SU-DHL-6 (cell line): ENCODE data around the gene LY9.

ENCODE experiments used
- H2AFZ ChIP-seq: fragments of 200-600 bp; sonication (generic); 2 replicates; pipeline ENCODE4 v1.6.1; 2014; ENCODE audit warnings: low read depth, mild to moderate bottlenecking, moderate library complexity, mixed read lengths, antibody characterized with exemption, low read length; ENCODE audit not compliant: severe bottlenecking
- H3F3A ChIP-seq: fragments of 200-600 bp; shearing (Covaris generic); 2 replicates; pipeline ENCODE4 v1.6.0; 2016; ENCODE audit warnings: antibody characterized with exemption, mild to moderate bottlenecking; ENCODE audit not compliant: insufficient read depth
- H3K27ac ChIP-seq: fragments of 200-600 bp; sonication (generic); 2 replicates; pipeline ENCODE4 v1.5.1; 2016; ENCODE audit warnings: low read depth, mild to moderate bottlenecking, low read length, moderate library complexity, mixed read lengths
- H3K27me3 ChIP-seq: fragments of 200-600 bp; sonication (generic), shearing (Covaris generic); 2 replicates; pipeline ENCODE4 v1.6.0; 2014; ENCODE audit warnings: mild to moderate bottlenecking, low read length
- H3K36me3 ChIP-seq: fragments of 200-600 bp; sonication (generic); 2 replicates; pipeline ENCODE4 v1.6.1; 2014; ENCODE audit warnings: mild to moderate bottlenecking, low read length, mixed read lengths
- H3K4me2 ChIP-seq: fragments of 300-600, 200-600 bp; shearing (Covaris generic), sonication (generic); 2 replicates; pipeline ENCODE4 v1.6.0; 2014; ENCODE audit warnings: low read length, low read depth, mild to moderate bottlenecking; ENCODE audit not compliant: poor library complexity, severe bottlenecking
- H3K4me3 ChIP-seq: fragments of 200-600 bp; sonication (generic); 2 replicates; pipeline ENCODE4 v1.5.1; 2014; ENCODE audit warnings: antibody characterized with exemption, low read length, mild to moderate bottlenecking, mixed read lengths; ENCODE audit not compliant: insufficient read depth, poor library complexity, severe bottlenecking
- H3K79me2 ChIP-seq: fragments of 200-600 bp; sonication (generic); 2 replicates; pipeline ENCODE4 v1.6.1; 2014; ENCODE audit warnings: mild to moderate bottlenecking, low read length, moderate library complexity; ENCODE audit not compliant: insufficient read depth
- H3K9ac ChIP-seq: fragments of 200-600 bp; sonication (generic); 2 replicates; pipeline ENCODE4 v1.7.0; 2014; ENCODE audit warnings: mild to moderate bottlenecking, low read length
- H3K9me2 ChIP-seq: fragments of 200-600 bp; sonication (generic); replicated peaks from 2 replicates; pipeline ENCODE4 v1.6.1; 2014; ENCODE audit warnings: low read length; ENCODE audit not compliant: insufficient read depth
- H3K9me3 ChIP-seq: fragments of 200-600 bp; sonication (generic); 2 replicates; pipeline ENCODE4 v1.6.1; 2014; ENCODE audit warnings: low read length, mixed read lengths; ENCODE audit not compliant: insufficient read depth
- H4K20me1 ChIP-seq: fragments of 200-600 bp; sonication (generic); 2 replicates; pipeline ENCODE4 v1.6.1; 2014; ENCODE audit warnings: low read depth, mild to moderate bottlenecking, antibody characterized with exemption, low read length, moderate library complexity, mixed read lengths
- CTCF ChIP-seq: fragments of 200-600 bp; sonication (generic); IDR thresholded peaks from one replicate; pipeline ENCODE4 v1.5.1; 2017; ENCODE audit warnings: antibody characterized with exemption, mild to moderate bottlenecking, low read length, moderate library complexity; ENCODE audit not compliant: insufficient read depth, poor library complexity, severe bottlenecking
- EZH2phosphoT487 ChIP-seq: fragments of 200-600 bp; sonication (generic), shearing (Covaris generic); conservative IDR thresholded peaks from 2 replicates; pipeline ENCODE4 v1.6.1; 2018; ENCODE audit warnings: mild to moderate bottlenecking, antibody characterized with exemption, low read length, moderate library complexity, mixed read lengths

The LY9 gene

GRCh38 chr1:160830321-160831153, 34.6 kb downstream of the LY9 start:
- no peaks in the 10 kb centered on the region for H3F3A ChIP-seq
- H3K9ac ChIP-seq = no peak overlapping the region
- H3K4me3 ChIP-seq = no peak overlapping the region
- H3K9me3 ChIP-seq = no peaks in the 10 kb centered on the region
- TF ChIP-seq EZH2phosphoT487 = no peak
- TF ChIP-seq CTCF = peak; percentile 81
- H3K4me2 ChIP-seq = no peak overlapping the region
- no peaks in the 10 kb centered on the region for H3K36me3 ChIP-seq
- no peak overlapping the region for H2AFZ ChIP-seq
- H3K27ac ChIP-seq = no peak overlapping the region
- H3K9me2 ChIP-seq = no peaks in the 10 kb centered on the region
- no peaks in the 10 kb centered on the region for H3K79me2 ChIP-seq
- no peaks in the 10 kb centered on the region for H4K20me1 ChIP-seq
- no peaks in the 10 kb centered on the region for H3K27me3 ChIP-seq

GRCh38 chr1:160834945-160835565, 39.1 kb downstream of the LY9 start:
- H3F3A ChIP-seq = no peaks in the 10 kb centered on the region; the same call in 1 of the 2 replicates
- no peaks in the 10 kb centered on the region for H4K20me1 ChIP-seq
- H3K4me2 ChIP-seq = no peak overlapping the region
- H3K36me3 ChIP-seq = no peaks in the 10 kb centered on the region
- no peak overlapping the region for H3K4me3 ChIP-seq
- no peak overlapping the region for H3K27ac ChIP-seq
- H3K9me2 ChIP-seq = no peaks in the 10 kb centered on the region
- no peak overlapping the region for H3K9ac ChIP-seq
- no peaks in the 10 kb centered on the region for H3K79me2 ChIP-seq
- H2AFZ ChIP-seq = no peak overlapping the region
- H3K9me3 ChIP-seq = no peaks in the 10 kb centered on the region
- TF ChIP-seq EZH2phosphoT487 (no peak), CTCF (peak; percentile 71)
- H3K27me3 ChIP-seq = no peaks in the 10 kb centered on the region

- Histone ChIP-seq H3K79me2 (no peaks in the 10 kb centered on the region), H3K9me3 (no peaks in the 10 kb centered on the region), H3F3A (no peaks in the 10 kb centered on the region; the same call in 1 of the 2 replicates), H3K9ac (no peak overlapping the region), H4K20me1 (no peaks in the 10 kb centered on the region), H2AFZ (no peak overlapping the region), H3K27me3 (no peaks in the 10 kb centered on the region), H3K4me2 (no peak overlapping the region), H3K27ac (no peak overlapping the region), H3K4me3 (no peak overlapping the region), H3K9me2 (no peaks in the 10 kb centered on the region), H3K36me3 (no peaks in the 10 kb centered on the region)
- TF ChIP-seq CTCF (no peak), EZH2phosphoT487 (no peak)
Measured at GRCh38 chr1:160835751-160836150, 39.8 kb downstream of the LY9 start.
